Activated naive CD8-positive, alpha-beta T cell treated with anti-CD3 and anti-CD28 coated beads, Interleukin-2, amount 50 U/mL, for 16 hours (primary cell): ENCODE measurements around the gene GBP3.
"Not testable (repeated sequence)": the region's sequence is repeated elsewhere in the genome, so short reads cannot be mapped to it uniquely, and the experiment has no call there.

Experiments used
- DNase-seq: peaks from one replicate; pipeline ENCODE4 v3.0.0-alpha.2; 2020; ENCODE audit warnings: low read depth, low spot score

Gene GBP3

GRCh38 chr1:89022167-89022959 lies at the start of gene GBP3:
GBP3 (minus strand) TSS chr1:89022866; CDS start chr1:89020721, 2,145 bp downstream.
- DNase-seq: no peak

- DNase-seq: no peak
Observed at GRCh38 chr1:89070509-89070908, 47.8 kb upstream of the GBP3 start.

- DNase-seq: no peak
Observed at GRCh38 chr1:89069951-89070350, 47.3 kb upstream of the GBP3 start.

GRCh38 chr1:89068291-89068690 lies 45.6 kb upstream of the GBP3 start:
- no peak for DNase-seq

GRCh38 chr1:89065079-89065868 lies 42.6 kb upstream of the GBP3 start, which contains the start of gene GBP1:
GBP1 (minus strand) TSS chr1:89065208; CDS start chr1:89063234, 1,974 bp downstream.
- no peak for DNase-seq

GRCh38 chr1:89064632-89065031 lies 42.0 kb upstream of the GBP3 start:
- no peak for DNase-seq

GRCh38 chr1:89063094-89063493 lies 40.4 kb upstream of the GBP3 start:
- no peak for DNase-seq

GRCh38 chr1:89060091-89060490 lies 37.4 kb upstream of the GBP3 start:
- no peak for DNase-seq

- no peak for DNase-seq
Observed at GRCh38 chr1:89051955-89052312, 29.3 kb upstream of the GBP3 start.

- DNase-seq: no peak
Observed at GRCh38 chr1:89051300-89051954, 28.8 kb upstream of the GBP3 start.

GRCh38 chr1:89050649-89051033 lies 28.0 kb upstream of the GBP3 start:
- DNase-seq: no peak

- DNase-seq: not testable (repeated sequence)
Observed at GRCh38 chr1:89049901-89050648, 27.4 kb upstream of the GBP3 start.

- DNase-seq: not testable (repeated sequence)
Observed at GRCh38 chr1:89049187-89049586, 26.5 kb upstream of the GBP3 start.

- no peak for DNase-seq
Observed at GRCh38 chr1:89047734-89048133, 25.1 kb upstream of the GBP3 start.

- not testable (repeated sequence) for DNase-seq
Observed at GRCh38 chr1:89046318-89047183, 23.9 kb upstream of the GBP3 start.

GRCh38 chr1:89044970-89045721 lies 22.5 kb upstream of the GBP3 start:
- DNase-seq: no peak

GRCh38 chr1:89043940-89044339 lies 21.3 kb upstream of the GBP3 start:
- no peak for DNase-seq

GRCh38 chr1:89042491-89042890 lies 19.8 kb upstream of the GBP3 start:
- no peak for DNase-seq

- DNase-seq: no peak
Observed at GRCh38 chr1:89041721-89042120, 19.1 kb upstream of the GBP3 start.

- no peak for DNase-seq
Observed at GRCh38 chr1:89041119-89041641, 18.5 kb upstream of the GBP3 start.
